Measurements from ENCODE around the gene CHST11.

The CHST11 gene

DNA sequence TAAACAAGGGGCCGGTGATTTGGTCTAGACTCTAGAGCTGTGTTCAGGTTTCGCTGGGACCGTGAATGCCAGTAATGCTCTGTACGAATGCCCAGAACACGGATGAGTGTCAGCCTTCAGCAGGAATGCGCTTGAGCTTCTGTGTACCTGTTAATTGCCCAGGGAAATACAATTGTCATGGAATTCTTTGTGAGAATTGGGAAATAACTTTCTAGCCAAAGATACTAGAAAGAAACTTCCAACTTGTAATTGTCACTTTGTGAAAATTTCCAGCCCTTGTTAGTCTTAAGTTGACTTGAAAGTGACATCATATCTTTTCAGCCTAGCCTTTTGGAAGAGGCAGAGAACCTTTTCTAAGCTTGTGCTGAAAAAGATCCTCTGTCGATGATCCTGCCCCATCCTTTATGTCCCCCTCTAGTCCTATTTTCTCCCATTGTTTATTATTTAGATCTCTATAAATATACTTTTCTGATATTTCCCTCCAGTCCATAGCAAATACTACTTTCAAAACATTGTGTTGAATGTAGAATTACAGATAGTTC, 2.7 kb downstream of the CHST11 start:
- peak overlapping the region; percentile 90 for H3K4me3 ChIP-seq (ENCODE audit: low read length)
- no peak for DNase-seq (ENCODE audit: low read depth)
- TF ChIP-seq, protein P1, sequence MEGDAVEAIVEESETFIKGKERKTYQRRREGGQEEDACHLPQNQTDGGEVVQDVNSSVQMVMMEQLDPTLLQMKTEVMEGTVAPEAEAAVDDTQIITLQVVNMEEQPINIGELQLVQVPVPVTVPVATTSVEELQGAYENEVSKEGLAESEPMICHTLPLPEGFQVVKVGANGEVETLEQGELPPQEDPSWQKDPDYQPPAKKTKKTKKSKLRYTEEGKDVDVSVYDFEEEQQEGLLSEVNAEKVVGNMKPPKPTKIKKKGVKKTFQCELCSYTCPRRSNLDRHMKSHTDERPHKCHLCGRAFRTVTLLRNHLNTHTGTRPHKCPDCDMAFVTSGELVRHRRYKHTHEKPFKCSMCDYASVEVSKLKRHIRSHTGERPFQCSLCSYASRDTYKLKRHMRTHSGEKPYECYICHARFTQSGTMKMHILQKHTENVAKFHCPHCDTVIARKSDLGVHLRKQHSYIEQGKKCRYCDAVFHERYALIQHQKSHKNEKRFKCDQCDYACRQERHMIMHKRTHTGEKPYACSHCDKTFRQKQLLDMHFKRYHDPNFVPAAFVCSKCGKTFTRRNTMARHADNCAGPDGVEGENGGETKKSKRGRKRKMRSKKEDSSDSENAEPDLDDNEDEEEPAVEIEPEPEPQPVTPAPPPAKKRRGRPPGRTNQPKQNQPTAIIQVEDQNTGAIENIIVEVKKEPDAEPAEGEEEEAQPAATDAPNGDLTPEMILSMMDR (conservative IDR thresholded peaks at IDR 0.05; ENCODE audit: low read depth, low read length): no peak

DNA sequence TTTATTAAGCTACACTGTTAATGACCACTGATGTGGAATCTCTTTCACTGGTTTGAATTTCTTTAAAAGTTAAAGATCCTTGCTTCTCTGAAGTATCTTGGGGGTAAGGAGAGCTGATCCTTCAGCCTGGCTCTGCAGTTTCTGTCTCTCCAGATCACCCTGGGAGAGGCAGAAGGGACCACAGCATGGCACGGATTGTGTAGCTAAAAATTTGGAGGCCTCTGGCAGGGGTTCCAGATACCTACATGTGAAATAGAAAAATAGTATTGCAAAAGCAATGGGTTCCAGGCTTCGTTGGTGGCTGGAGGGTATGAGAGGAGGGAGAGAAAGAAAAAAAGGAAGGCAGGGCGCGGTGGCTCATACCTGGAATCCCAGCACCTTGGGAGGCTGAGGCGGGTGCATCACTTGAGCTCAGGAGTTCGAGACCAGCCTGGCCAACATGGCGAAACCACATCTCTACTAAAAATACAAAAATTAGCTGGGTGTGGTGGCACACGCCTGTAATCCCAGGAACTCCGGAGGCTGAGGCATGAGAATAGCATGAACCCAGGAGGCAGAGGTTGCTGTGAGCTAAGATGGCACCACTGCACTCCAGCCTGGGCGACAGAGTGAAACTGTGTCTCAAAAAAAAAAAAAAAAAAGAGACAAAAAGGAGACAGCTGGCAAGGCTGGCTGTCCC, 3.4 kb downstream of the CHST11 start:
- no peak for DNase-seq (ENCODE audit: low read depth)
- H3K4me3 ChIP-seq (ENCODE audit: low read length): no peak overlapping the region
- TF ChIP-seq, protein P1 (conservative IDR thresholded peaks at IDR 0.05; ENCODE audit: low read depth, low read length): no peak

DNA sequence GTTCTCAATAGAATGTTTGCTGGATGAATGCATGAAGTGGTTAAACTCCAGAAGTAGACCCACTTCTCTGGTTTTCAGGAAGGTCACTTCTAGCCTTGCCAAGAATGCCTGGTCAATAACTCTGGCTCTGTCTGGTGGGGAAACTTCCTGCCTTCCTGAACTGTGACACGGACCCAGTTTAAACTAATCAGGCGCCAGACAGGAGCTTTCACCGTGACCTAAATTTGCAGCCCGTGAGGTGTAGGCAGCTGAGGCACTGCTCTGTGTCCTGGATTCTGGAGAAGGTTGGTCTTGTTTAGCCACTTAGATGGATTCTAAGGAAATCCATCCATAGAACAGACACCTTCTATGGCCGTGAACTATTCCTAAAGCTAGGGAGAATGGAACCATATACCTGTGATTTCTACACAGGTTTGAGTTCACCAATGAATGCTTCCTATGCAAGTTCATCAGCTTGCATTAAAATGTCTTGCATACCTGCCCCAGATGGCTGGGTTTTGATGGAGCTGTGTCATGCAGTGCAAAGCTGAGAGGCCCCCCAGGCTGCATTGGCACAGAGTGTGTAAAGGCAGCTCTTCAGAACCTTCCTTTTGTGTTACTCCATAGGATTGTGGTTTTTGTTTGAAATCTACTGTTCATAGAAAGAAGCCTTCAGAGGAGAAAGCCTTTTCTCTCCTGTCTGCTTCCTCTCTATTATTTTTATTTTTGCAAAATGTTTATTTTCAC, 4.4 kb downstream of the CHST11 start:
- TF ChIP-seq, protein P1 (conservative IDR thresholded peaks at IDR 0.05; ENCODE audit: low read depth, low read length): no peak
- DNase-seq (ENCODE audit: low read depth): no peak
- H3K4me3 ChIP-seq (ENCODE audit: low read length): no peak overlapping the region

- DNase-seq (ENCODE audit: low read depth): no peak
- TF ChIP-seq, protein P1 (conservative IDR thresholded peaks at IDR 0.05; ENCODE audit: low read depth, low read length): no peak
- no peak overlapping the region for H3K4me3 ChIP-seq (ENCODE audit: low read length)
Observed at GRCh38 chr12:104462325-104462724, 5.6 kb downstream of the CHST11 start.

DNA sequence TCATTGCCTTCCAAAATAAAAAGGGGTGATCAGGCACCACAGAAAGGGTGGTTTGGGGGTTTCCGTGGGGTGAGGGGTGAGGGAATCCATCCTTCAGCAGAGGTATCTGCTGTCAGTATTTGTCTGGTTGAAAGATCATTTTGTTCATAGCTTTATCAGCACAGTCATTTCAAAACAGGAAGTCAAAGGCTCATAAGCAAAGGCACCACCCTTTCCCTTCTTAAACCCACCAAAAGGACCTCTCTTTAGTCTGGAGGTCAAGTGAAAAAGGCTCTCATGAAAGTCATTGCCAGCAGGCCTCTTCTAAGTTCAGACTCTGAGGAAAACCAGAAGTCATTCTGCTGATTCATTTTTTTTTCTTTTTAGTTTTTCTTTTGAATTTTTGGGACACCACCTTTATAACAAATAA, 6.2 kb downstream of the CHST11 start:
- no peak overlapping the region for H3K4me3 ChIP-seq (ENCODE audit: low read length)
- TF ChIP-seq, protein P1 (conservative IDR thresholded peaks at IDR 0.05; ENCODE audit: low read depth, low read length): no peak
- DNase-seq (ENCODE audit: low read depth): no peak

DNA sequence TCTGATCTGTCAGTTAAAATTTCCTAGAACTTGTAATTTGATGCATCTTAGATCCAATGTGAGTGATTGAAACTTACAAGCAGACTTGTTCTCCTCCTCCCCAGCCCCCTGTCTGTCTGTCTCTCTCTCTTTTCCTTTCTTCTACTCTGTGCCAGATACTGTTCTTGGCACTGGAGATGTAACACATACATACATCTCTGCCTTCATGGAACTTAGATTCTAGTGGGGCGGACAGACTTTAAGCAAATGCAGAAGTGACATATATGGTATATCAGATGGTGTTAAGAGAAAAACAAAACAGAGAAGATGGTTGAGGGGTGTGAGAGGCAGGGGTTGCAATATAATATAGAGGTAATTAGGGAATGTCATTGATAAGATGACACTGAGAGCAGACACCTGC, 6.6 kb downstream of the CHST11 start:
- TF ChIP-seq, protein P1 (conservative IDR thresholded peaks at IDR 0.05; ENCODE audit: low read depth, low read length): no peak
- DNase-seq (ENCODE audit: low read depth): no peak
- no peak overlapping the region for H3K4me3 ChIP-seq (ENCODE audit: low read length)

All from retinal pigment epithelial cell (primary cell).